GM23338 (cell line): ENCODE results near the gene TBC1D32. TPM values are rescaled to one million over a fixed set of nuclear protein-coding genes. Genes with fewer than 3 reads are reported as not detected.
"Not testable (repeated sequence)": the region's sequence is repeated elsewhere in the genome, so short reads cannot be mapped to it uniquely, and the experiment has no call there.

ENCODE experiments used
- ATAC-seq: fragments of 200-7000 bp; cut with Tn5 transposase; 3 replicates; pipeline ENCODE4 v1.9.1; 2020
- DNase-seq: peaks from one replicate; pipeline ENCODE4 v3.0.0-alpha.2; 2015; ENCODE audit warnings: low spot score
- H2AFZ ChIP-seq: fragments of 200-600 bp; sonication (generic); 2 replicates; pipeline ENCODE4 v1.8.0; 2016; ENCODE audit warnings: antibody characterized with exemption, mild to moderate bottlenecking, moderate library complexity
- H3F3A ChIP-seq: fragments of 200-600 bp; sonication (generic); replicated peaks from 2 replicates; pipeline ENCODE4 v1.8.0; 2017; ENCODE audit warnings: antibody characterized with exemption, mixed run types, low read depth
- H3K27ac ChIP-seq: fragments of 200-600 bp; sonication (generic); 2 replicates; pipeline ENCODE4 v1.6.1; 2016; ENCODE audit warnings: low read depth
- H3K27me3 ChIP-seq: fragments of 200-600 bp; sonication (generic); 2 replicates; pipeline ENCODE4 v1.8.0; 2016; ENCODE audit warnings: mild to moderate bottlenecking, mixed run types, moderate library complexity; ENCODE audit not compliant: insufficient read depth
- H3K36me3 ChIP-seq: fragments of 200-600 bp; sonication (generic); 2 replicates; pipeline ENCODE4 v1.8.0; 2016; ENCODE audit warnings: mild to moderate bottlenecking; ENCODE audit not compliant: insufficient read depth
- H3K4me1 ChIP-seq: fragments of 200-600 bp; sonication (generic); 2 replicates; pipeline ENCODE4 v1.8.0; 2016; ENCODE audit warnings: mild to moderate bottlenecking, moderate library complexity; ENCODE audit not compliant: insufficient read depth
- H3K4me2 ChIP-seq: fragments of 200-600 bp; sonication (generic); 2 replicates; pipeline ENCODE4 v1.7.1; 2017; ENCODE audit warnings: mixed run types
- H3K4me3 ChIP-seq: fragments of 200-600 bp; sonication (generic); 2 replicates; pipeline ENCODE4 v1.6.1; 2016; ENCODE audit warnings: mixed run types
- H3K79me2 ChIP-seq: fragments of 200-600 bp; sonication (generic); replicated peaks from 2 replicates; pipeline ENCODE4 v1.8.0; 2017; ENCODE audit warnings: mild to moderate bottlenecking; ENCODE audit not compliant: insufficient read depth
- H3K9me2 ChIP-seq: fragments of 200-600 bp; sonication (generic); 2 replicates; pipeline ENCODE4 v1.8.0; 2017; ENCODE audit not compliant: insufficient read depth
- H4K20me1 ChIP-seq: fragments of 200-600 bp; sonication (generic); replicated peaks from 2 replicates; pipeline ENCODE4 v1.8.0; 2017; ENCODE audit warnings: mild to moderate bottlenecking; ENCODE audit not compliant: insufficient read depth
- H3K27ac Mint-ChIP-seq: 2 replicates; pipeline ENCODE4 v1.8.0; 2020; ENCODE audit warnings: inconsistent platforms, mild to moderate bottlenecking, moderate library complexity, mixed read lengths
- H3K27me3 Mint-ChIP-seq: 3 replicates; pipeline ENCODE4 v1.8.0; 2022; ENCODE audit warnings: low read depth, mild to moderate bottlenecking, moderate library complexity, mixed read lengths, inconsistent platforms; ENCODE audit not compliant: insufficient read depth, poor library complexity
- H3K36me3 Mint-ChIP-seq: 3 replicates; pipeline ENCODE4 v1.8.0; 2021; ENCODE audit warnings: low read depth, mild to moderate bottlenecking, inconsistent platforms, moderate library complexity, mixed read lengths
- H3K4me1 Mint-ChIP-seq: 3 replicates; pipeline ENCODE4 v1.8.0; 2020; ENCODE audit warnings: mild to moderate bottlenecking, inconsistent platforms, mixed read lengths
- H3K4me3 Mint-ChIP-seq: 3 replicates; pipeline ENCODE4 v1.8.0; 2021; ENCODE audit warnings: moderate library complexity, mild to moderate bottlenecking, inconsistent platforms, mixed read lengths
- H3K9me3 Mint-ChIP-seq: 3 replicates; pipeline ENCODE4 v1.8.0; 2020; ENCODE audit warnings: moderate library complexity, mild to moderate bottlenecking, inconsistent platforms, mixed read lengths
- CREB1 ChIP-seq: fragments of 250-450 bp; sonication (Bioruptor Pico); IDR thresholded peaks from 2 replicates; pipeline ENCODE4 v1.5.0; 2020; ENCODE audit warnings: low read depth, mild to moderate bottlenecking, moderate library complexity
- CTCF ChIP-seq, 2 experiments: fragments of 200-600 bp in 1 of 2; sonication (generic) in 1 of 2; conservative IDR thresholded peaks; 2 replicates each; pipeline versions ENCODE4 v1.5.1 to v1.6.1; 2016 to 2017; ENCODE audit warnings: antibody characterized with exemption in 2 of 2, low read depth in 2 of 2, mild to moderate bottlenecking in 2 of 2, moderate library complexity in 1 of 2
- EZH2phosphoT487 ChIP-seq: fragments of 200-600 bp; sonication (generic); IDR thresholded peaks from one replicate; pipeline ENCODE4 v1.8.1; 2018; ENCODE audit warnings: antibody characterized with exemption; ENCODE audit not compliant: unreplicated experiment
- NANOG ChIP-seq: IDR thresholded peaks from 2 replicates; pipeline ENCODE4 v1.6.1; 2016; ENCODE audit warnings: antibody characterized with exemption, borderline replicate concordance
- POLR2AphosphoS5 ChIP-seq: IDR thresholded peaks from 2 replicates; pipeline ENCODE4 v1.6.1; 2016; ENCODE audit warnings: antibody characterized with exemption, low read depth
- STAT1 ChIP-seq: IDR thresholded peaks from one replicate; pipeline ENCODE4 v1.6.1; 2016; ENCODE audit warnings: antibody characterized with exemption; ENCODE audit not compliant: unreplicated experiment
- ZNF114 ChIP-seq: fragments of 250-450 bp; sonication (Bioruptor Pico); IDR thresholded peaks from 2 replicates; pipeline ENCODE4 v1.5.0; 2020; ENCODE audit warnings: mild to moderate bottlenecking, moderate library complexity
- polyA plus RNA-seq: library from polyadenylated mRNA; unstranded; fragments of >200 nt; fragmentation: Nextera tagmentation; extraction: Ambion mirVana; gene quantifications from 2 replicates; pipeline ENCODE4 v1.2.1, GENCODE V29; 2016
- total RNA-seq: library from RNA; depleted of rRNA; stranded (reverse); fragments of >200 nt; shearing (Covaris generic); gene quantifications from 2 replicates; pipeline ENCODE4 v1.2.3, GENCODE V29; 2014
- TF ChIP-seq, protein P1 (sequence below): IDR thresholded peaks from one replicate; pipeline ENCODE4 v1.6.1; 2018; ENCODE audit warnings: antibody characterized with exemption; ENCODE audit not compliant: unreplicated experiment

The TBC1D32 gene
- total and polyA plus RNA-seq, 2 experiments from 2014 or later, result 8.9 to 10.4 TPM

GRCh38 chr6:121305957-121306607 lies 28.2 kb downstream of the TBC1D32 start:
- Histone ChIP-seq H3K4me1 (no peaks in the 10 kb centered on the region), H3K4me2 (no peak overlapping the region), H3K4me3 (no peak overlapping the region), H2AFZ (no peak overlapping the region), H3K27ac (no peak overlapping the region), H3K27me3 (no peaks in the 10 kb centered on the region), H3K9me2 (no peaks in the 10 kb centered on the region), H3F3A (no peaks in the 10 kb centered on the region), H3K36me3 (no peaks in the 10 kb centered on the region), H4K20me1 (no peaks in the 10 kb centered on the region), H3K79me2 (no peaks in the 10 kb centered on the region)
- Mint-ChIP-seq H3K4me1 (no peaks in the 10 kb centered on the region), H3K4me3 (no peak overlapping the region), H3K36me3 (peaks cover 3% of the 10 kb centered on the region; the same call in 2 of the 3 replicates), H3K27me3 (no peaks in the 10 kb centered on the region), H3K9me3 (no peaks in the 10 kb centered on the region), H3K27ac (no peak overlapping the region)
- ATAC-seq, result peak; percentile 61
- peak; percentile 64 for DNase-seq
- TF ChIP-seq EZH2phosphoT487 (no peak), CREB1 (CRISPR knock-in tag) (no peak), CTCF (conservative IDR thresholded peaks at IDR 0.05; ENCODE audit: low read depth in 2 of 2) (peak; percentile 72 to 74)

DNA sequence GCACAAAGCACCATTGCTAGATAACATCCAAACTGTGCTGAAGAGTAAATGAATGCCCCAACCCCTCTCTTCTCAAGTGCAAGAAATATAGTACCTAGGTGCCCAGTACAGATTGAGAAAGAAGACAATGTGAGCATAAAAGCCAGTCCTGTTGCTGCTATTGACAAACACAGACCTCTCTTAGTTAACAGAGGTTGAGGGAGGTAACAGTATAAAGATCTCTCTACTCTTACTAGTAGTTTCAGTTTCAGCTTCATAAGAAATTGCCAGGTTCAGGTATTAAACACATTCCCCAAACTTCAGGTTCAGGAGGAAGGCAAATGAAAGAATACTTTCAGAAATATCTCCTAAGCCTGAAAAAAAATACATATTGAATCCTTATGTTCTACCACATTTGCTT lies 31.4 kb downstream of the TBC1D32 start:
- Mint-ChIP-seq H3K27ac (no peak overlapping the region), H3K27me3 (no peaks in the 10 kb centered on the region), H3K4me3 (no peak overlapping the region), H3K36me3 (peaks cover 9% of the 10 kb centered on the region; the same call in 2 of the 3 replicates), H3K4me1 (no peaks in the 10 kb centered on the region), H3K9me3 (no peaks in the 10 kb centered on the region)
- DNase-seq (no peak), ATAC-seq (no peak)
- no peaks in the 10 kb centered on the region for H3K4me1 ChIP-seq
- no peak overlapping the region for H3K4me3 ChIP-seq
- H4K20me1 ChIP-seq, result no peaks in the 10 kb centered on the region
- no peak overlapping the region for H3K27ac ChIP-seq
- H3F3A ChIP-seq, result no peaks in the 10 kb centered on the region
- no peaks in the 10 kb centered on the region for H3K27me3 ChIP-seq
- no peaks in the 10 kb centered on the region for H3K36me3 ChIP-seq
- no peaks in the 10 kb centered on the region for H3K79me2 ChIP-seq
- H3K9me2 ChIP-seq, result no peaks in the 10 kb centered on the region
- no peak overlapping the region for H3K4me2 ChIP-seq
- no peak overlapping the region for H2AFZ ChIP-seq
- no peak for TF ChIP-seq CTCF (conservative IDR thresholded peaks at IDR 0.05; ENCODE audit: low read depth in 2 of 2)
- TF ChIP-seq STAT1, result no peak
- TF ChIP-seq POLR2AphosphoS5, result no peak
- TF ChIP-seq EZH2phosphoT487, result no peak
- TF ChIP-seq, protein P1, sequence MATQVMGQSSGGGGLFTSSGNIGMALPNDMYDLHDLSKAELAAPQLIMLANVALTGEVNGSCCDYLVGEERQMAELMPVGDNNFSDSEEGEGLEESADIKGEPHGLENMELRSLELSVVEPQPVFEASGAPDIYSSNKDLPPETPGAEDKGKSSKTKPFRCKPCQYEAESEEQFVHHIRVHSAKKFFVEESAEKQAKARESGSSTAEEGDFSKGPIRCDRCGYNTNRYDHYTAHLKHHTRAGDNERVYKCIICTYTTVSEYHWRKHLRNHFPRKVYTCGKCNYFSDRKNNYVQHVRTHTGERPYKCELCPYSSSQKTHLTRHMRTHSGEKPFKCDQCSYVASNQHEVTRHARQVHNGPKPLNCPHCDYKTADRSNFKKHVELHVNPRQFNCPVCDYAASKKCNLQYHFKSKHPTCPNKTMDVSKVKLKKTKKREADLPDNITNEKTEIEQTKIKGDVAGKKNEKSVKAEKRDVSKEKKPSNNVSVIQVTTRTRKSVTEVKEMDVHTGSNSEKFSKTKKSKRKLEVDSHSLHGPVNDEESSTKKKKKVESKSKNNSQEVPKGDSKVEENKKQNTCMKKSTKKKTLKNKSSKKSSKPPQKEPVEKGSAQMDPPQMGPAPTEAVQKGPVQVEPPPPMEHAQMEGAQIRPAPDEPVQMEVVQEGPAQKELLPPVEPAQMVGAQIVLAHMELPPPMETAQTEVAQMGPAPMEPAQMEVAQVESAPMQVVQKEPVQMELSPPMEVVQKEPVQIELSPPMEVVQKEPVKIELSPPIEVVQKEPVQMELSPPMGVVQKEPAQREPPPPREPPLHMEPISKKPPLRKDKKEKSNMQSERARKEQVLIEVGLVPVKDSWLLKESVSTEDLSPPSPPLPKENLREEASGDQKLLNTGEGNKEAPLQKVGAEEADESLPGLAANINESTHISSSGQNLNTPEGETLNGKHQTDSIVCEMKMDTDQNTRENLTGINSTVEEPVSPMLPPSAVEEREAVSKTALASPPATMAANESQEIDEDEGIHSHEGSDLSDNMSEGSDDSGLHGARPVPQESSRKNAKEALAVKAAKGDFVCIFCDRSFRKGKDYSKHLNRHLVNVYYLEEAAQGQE, result no peak
- TF ChIP-seq CREB1 (CRISPR knock-in tag), result no peak
- TF ChIP-seq ZNF114 (CRISPR knock-in tag), result no peak
- no peak for TF ChIP-seq NANOG

- DNase-seq, H3K36me3 ChIP-seq, H3K9me3 Mint-ChIP-seq, H3K27me3 ChIP-seq, H3K36me3 Mint-ChIP-seq, H3K4me3 Mint-ChIP-seq, H3K27me3 Mint-ChIP-seq, H3K4me3 ChIP-seq, H3K4me2 ChIP-seq, H4K20me1 ChIP-seq, H3K4me1 ChIP-seq, H3K27ac Mint-ChIP-seq, H3K27ac ChIP-seq, H3K79me2 ChIP-seq, ATAC-seq, H2AFZ ChIP-seq, H3K9me2 ChIP-seq, H3F3A ChIP-seq: not testable (repeated sequence)
- peaks cover 10% of the 10 kb centered on the region for H3K4me1 Mint-ChIP-seq
Measured at GRCh38 chr6:121301156-121301555, 33.1 kb downstream of the TBC1D32 start.
